H1 (cell line): Measurements from ENCODE around the gene CPT2. TPM values are rescaled to one million over a fixed set of nuclear protein-coding genes. Genes with fewer than 3 reads are reported as not detected.

Experiments
- CTCF ChIA-PET: fragments of 300-600 bp; sonication (Branson Sonifier 250); formaldehyde crosslinking; loops from one replicate; lab custom pipeline; 2021; ENCODE audit not compliant: partially characterized antibody; lab: Charles Lee
- POLR2A ChIA-PET: fragments of 300-600 bp; sonication (Branson Sonifier 250); formaldehyde crosslinking; loops from one replicate; lab custom pipeline; 2021; ENCODE audit warnings: inconsistent platforms; ENCODE audit not compliant: partially characterized antibody; lab: Charles Lee
- DNase-seq, 2 experiments: peaks; one replicate each; pipeline versions ENCODE4 v3.0.0 to v3.0.0-alpha.2; 2010 to 2022; ENCODE audit warnings: low spot score in 2 of 2, low read depth in 1 of 2, mixed read lengths in 1 of 2
- FAIRE-seq: peaks from 2 replicates; lab custom pipeline; 2011; peaks lifted over from hg19 to GRCh38; lab: Jason Lieb, UNC
- H2AFZ ChIP-seq: 2 replicates; pipeline ENCODE4 v1.8.1; 2012; ENCODE audit warnings: low read length, inconsistent platforms
- H2AK5ac ChIP-seq: 2 replicates; pipeline ENCODE4 v1.6.1; 2013; ENCODE audit warnings: low read depth, low read length
- H2BK120ac ChIP-seq: replicated peaks from 2 replicates; pipeline ENCODE3; 2013; ENCODE audit warnings: low read depth, low read length, inconsistent platforms
- H2BK12ac ChIP-seq: 2 replicates; pipeline ENCODE4 v1.6.1; 2013; ENCODE audit warnings: low read depth, low read length
- H2BK15ac ChIP-seq: 2 replicates; pipeline ENCODE4 v1.6.1; 2013; ENCODE audit warnings: low read length
- H2BK20ac ChIP-seq: 2 replicates; pipeline ENCODE4 v1.6.1; 2013; ENCODE audit warnings: low read length
- H2BK5ac ChIP-seq: 2 replicates; pipeline ENCODE4 v1.6.1; 2013; ENCODE audit warnings: low read depth, low read length
- H3K14ac ChIP-seq: 2 replicates; pipeline ENCODE4 v1.6.1; 2013; ENCODE audit warnings: inconsistent platforms; ENCODE audit not compliant: insufficient read length
- H3K18ac ChIP-seq: 2 replicates; pipeline ENCODE4 v1.6.1; 2013; ENCODE audit warnings: low read length; ENCODE audit errors: extremely low read depth
- H3K23ac ChIP-seq: 2 replicates; pipeline ENCODE4 v1.6.1; 2013; ENCODE audit warnings: inconsistent platforms; ENCODE audit not compliant: insufficient read length
- H3K23me2 ChIP-seq: 2 replicates; pipeline ENCODE4 v1.6.1; 2013; ENCODE audit warnings: low read depth, low read length
- H3K27ac ChIP-seq: 2 replicates; pipeline ENCODE4 v1.6.1; 2011; ENCODE audit warnings: low read depth, low read length, inconsistent platforms
- H3K27me3 ChIP-seq, 4 experiments: replicated peaks in 1 of 4; 1 replicate in 1 of 4; 2 replicates in 3 of 4; pipeline versions ENCODE4 v1.6.1 to v1.8.1; 2011 to 2013; ENCODE audit warnings: low read length in 3 of 4, mild to moderate bottlenecking in 3 of 4, inconsistent platforms in 2 of 4, mixed read lengths in 2 of 4, moderate library complexity in 1 of 4; ENCODE audit not compliant: control insufficient read depth in 3 of 4, insufficient read depth in 3 of 4; ENCODE audit errors: extremely low read depth in 1 of 4
- H3K36me3 ChIP-seq, 4 experiments: 2 replicates each; pipeline versions ENCODE4 v1.6.1 to v1.8.1; 2011 to 2013; ENCODE audit warnings: mild to moderate bottlenecking in 4 of 4, low read length in 3 of 4, moderate library complexity in 2 of 4, control low read depth in 1 of 4, inconsistent platforms in 1 of 4; ENCODE audit not compliant: insufficient read depth in 4 of 4, control insufficient read depth in 2 of 4
- H3K4ac ChIP-seq: replicated peaks from 2 replicates; pipeline ENCODE3; 2013; ENCODE audit warnings: low read length, low read depth, mixed read lengths, inconsistent platforms; ENCODE audit not compliant: insufficient read length
- H3K4me1 ChIP-seq, 4 experiments: replicated peaks in 1 of 4; 1 replicate in 1 of 4; 2 replicates in 3 of 4; pipeline versions ENCODE4 v1.6.1 to v1.8.1; 2011 to 2013; ENCODE audit warnings: low read length in 3 of 4, inconsistent platforms in 2 of 4, mixed read lengths in 1 of 4; ENCODE audit not compliant: insufficient read depth in 4 of 4, control insufficient read depth in 3 of 4
- H3K4me2 ChIP-seq, 2 experiments: 2 replicates each; pipeline versions ENCODE4 v1.6.1 to v1.8.1; 2011 to 2013; ENCODE audit warnings: low read depth in 2 of 2, low read length in 2 of 2, control low read depth in 1 of 2, inconsistent platforms in 1 of 2, mild to moderate bottlenecking in 1 of 2; ENCODE audit not compliant: insufficient read depth in 1 of 2
- H3K4me3 ChIP-seq, 4 experiments: fragments of 200-600, 300-600 bp in 1 of 4; sonication (generic), shearing (Covaris generic), sonication (Bioruptor Twin) in 1 of 4; 2 replicates each; pipeline versions ENCODE4 v1.5.1 to v1.8.1; 2011 to 2016; ENCODE audit warnings: low read length in 4 of 4, low read depth in 3 of 4, control low read depth in 2 of 4, inconsistent platforms in 2 of 4, mild to moderate bottlenecking in 2 of 4, mixed read lengths in 1 of 4, moderate library complexity in 1 of 4; ENCODE audit not compliant: insufficient read depth in 2 of 4; ENCODE audit errors: extremely low read depth in 1 of 4
- H3K56ac ChIP-seq: replicated peaks from 2 replicates; pipeline ENCODE3; 2013; ENCODE audit warnings: low read depth, mild to moderate bottlenecking, mixed read lengths, low read length, inconsistent platforms; ENCODE audit not compliant: insufficient read length
- H3K79me1 ChIP-seq: 2 replicates; pipeline ENCODE4 v1.6.1; 2013; ENCODE audit warnings: low read depth, low read length, control low read depth
- H3K79me2 ChIP-seq, 2 experiments: 2 replicates each; pipeline versions ENCODE4 v1.6.1 to v1.8.1; 2012 to 2013; ENCODE audit warnings: low read length in 2 of 2, mild to moderate bottlenecking in 2 of 2, inconsistent platforms in 1 of 2; ENCODE audit not compliant: insufficient read depth in 2 of 2, control insufficient read depth in 1 of 2
- H3K9ac ChIP-seq, 4 experiments: replicated peaks in 1 of 4; 1 replicate in 1 of 4; 2 replicates in 3 of 4; pipeline versions ENCODE4 v1.6.1 to v1.8.1; 2011 to 2013; ENCODE audit warnings: low read depth in 3 of 4, low read length in 3 of 4, control low read depth in 2 of 4, mild to moderate bottlenecking in 2 of 4, moderate library complexity in 2 of 4, inconsistent platforms in 1 of 4; ENCODE audit errors: extremely low read depth in 1 of 4
- H3K9me3 ChIP-seq, 2 experiments: 2 replicates each; pipeline versions ENCODE4 v1.6.1 to v1.8.1; 2012 to 2013; ENCODE audit warnings: mild to moderate bottlenecking in 2 of 2, moderate library complexity in 2 of 2, control low read depth in 1 of 2, inconsistent platforms in 1 of 2, low read depth in 1 of 2, low read length in 1 of 2, mixed read lengths in 1 of 2; ENCODE audit not compliant: insufficient read depth in 2 of 2
- H4K20me1 ChIP-seq, 2 experiments: replicated peaks in 1 of 2; 2 replicates each; pipeline versions ENCODE3 to v1.8.1; 2011 to 2013; ENCODE audit warnings: inconsistent platforms in 2 of 2, low read length in 2 of 2, mild to moderate bottlenecking in 1 of 2; ENCODE audit not compliant: insufficient read depth in 2 of 2, control insufficient read depth in 1 of 2
- H4K5ac ChIP-seq: 2 replicates; pipeline ENCODE4 v1.6.1; 2013; ENCODE audit warnings: low read length, low read depth, mixed read lengths, inconsistent platforms; ENCODE audit not compliant: insufficient read length
- H4K8ac ChIP-seq: 2 replicates; pipeline ENCODE4 v1.8.0; 2013; ENCODE audit warnings: mild to moderate bottlenecking, moderate library complexity, low read length, inconsistent platforms; ENCODE audit not compliant: insufficient read depth; ENCODE audit errors: extremely low read depth
- H4K91ac ChIP-seq: replicated peaks from 2 replicates; pipeline ENCODE3; 2013; ENCODE audit warnings: low read length, mixed read lengths, inconsistent platforms; ENCODE audit not compliant: insufficient read length
- CTBP2 ChIP-seq: IDR thresholded peaks from 2 replicates; pipeline ENCODE4 v1.7.0; 2011; ENCODE audit warnings: borderline replicate concordance, mild to moderate bottlenecking, moderate library complexity, mixed read lengths, low read length; ENCODE audit not compliant: insufficient read depth, insufficient read length
- E2F6 ChIP-seq: IDR thresholded peaks from 2 replicates; pipeline ENCODE4 v1.6.1; 2012; ENCODE audit warnings: inconsistent platforms
- EP300 ChIP-seq, 2 experiments: IDR thresholded peaks; 1 replicate in 1 of 2; 2 replicates in 1 of 2; pipeline ENCODE4 v1.6.1; 2011 to 2012; ENCODE audit warnings: low read depth in 2 of 2, low read length in 2 of 2, mild to moderate bottlenecking in 2 of 2, borderline replicate concordance in 1 of 2, inconsistent platforms in 1 of 2, moderate library complexity in 1 of 2
- GABPA ChIP-seq: IDR thresholded peaks from 2 replicates; pipeline ENCODE4 v1.6.1; 2011; ENCODE audit warnings: mild to moderate bottlenecking, low read length, moderate library complexity, borderline replicate concordance; ENCODE audit not compliant: insufficient read depth
- KDM5A ChIP-seq: fragments of 200-600 bp; IDR thresholded peaks from 2 replicates; pipeline ENCODE4 v1.7.1; 2012; ENCODE audit warnings: mild to moderate bottlenecking, low read length, inconsistent platforms, mixed read lengths
- SRF ChIP-seq: IDR thresholded peaks from 2 replicates; pipeline ENCODE4 v1.6.1; 2011; ENCODE audit warnings: mild to moderate bottlenecking, low read depth, low read length, moderate library complexity
- YY1 ChIP-seq: IDR thresholded peaks from 2 replicates; pipeline ENCODE4 v1.6.1; 2011; ENCODE audit warnings: low read depth, mild to moderate bottlenecking, low read length
- ZNF274 ChIP-seq: IDR thresholded peaks from 2 replicates; pipeline ENCODE4 v1.7.0; 2012; ENCODE audit warnings: low read length, borderline replicate concordance; ENCODE audit errors: extremely low read depth
- WGBS, 2 experiments: shearing (Covaris generic) in 1 of 2; methylation state at CpG; one replicate each; pipeline versions ENCODE4 v1.1.6 to v1.1.7; 2013 to 2015; ENCODE audit warnings: low lambda C conversion rate in 2 of 2, mixed read lengths in 2 of 2, inconsistent platforms in 1 of 2, low coverage in 1 of 2, missing lambda C conversion rate in 1 of 2; ENCODE audit not compliant: insufficient replicate concordance in 2 of 2, insufficient coverage in 1 of 2, insufficient read length in 1 of 2; ENCODE audit errors: extremely low coverage in 1 of 2, missing lambda C conversion rate in 1 of 2; 5-methylcytosine and 5-hydroxymethylcytosine counted together
- polyA plus RNA-seq, 7 experiments: library from polyadenylated mRNA; depleted of rRNA in 3 of 7; stranded (reverse) in 5 of 7; unstranded in 2 of 7; fragments of >200 nt in 5 of 7; fragments of 200-250 nt in 2 of 7; gene quantifications; 1 replicate in 5 of 7; 2 replicates in 1 of 7; 4 replicates in 1 of 7; pipeline versions ENCODE4 v1.2.1 to v1.2.3, GENCODE V29; 2011 to 2013; ENCODE audit warnings: missing spikeins in 2 of 7, mixed read lengths in 2 of 7
- total RNA-seq: library from RNA; stranded (reverse); fragmentation: NEBNext Ultra II Directional; extraction: Animal tissue kit (Norgen Biotek cat#: 25700); gene quantifications from 2 replicates; pipeline ENCODE4 v1.2.1, GENCODE V29; 2021

CPT2 gene
- total and polyA plus RNA-seq, 2 of the 8 experiments (the other 6 are each of a cell fraction or from before 2014, with no cell fraction given): 23.9 to 25.5 TPM

DNA sequence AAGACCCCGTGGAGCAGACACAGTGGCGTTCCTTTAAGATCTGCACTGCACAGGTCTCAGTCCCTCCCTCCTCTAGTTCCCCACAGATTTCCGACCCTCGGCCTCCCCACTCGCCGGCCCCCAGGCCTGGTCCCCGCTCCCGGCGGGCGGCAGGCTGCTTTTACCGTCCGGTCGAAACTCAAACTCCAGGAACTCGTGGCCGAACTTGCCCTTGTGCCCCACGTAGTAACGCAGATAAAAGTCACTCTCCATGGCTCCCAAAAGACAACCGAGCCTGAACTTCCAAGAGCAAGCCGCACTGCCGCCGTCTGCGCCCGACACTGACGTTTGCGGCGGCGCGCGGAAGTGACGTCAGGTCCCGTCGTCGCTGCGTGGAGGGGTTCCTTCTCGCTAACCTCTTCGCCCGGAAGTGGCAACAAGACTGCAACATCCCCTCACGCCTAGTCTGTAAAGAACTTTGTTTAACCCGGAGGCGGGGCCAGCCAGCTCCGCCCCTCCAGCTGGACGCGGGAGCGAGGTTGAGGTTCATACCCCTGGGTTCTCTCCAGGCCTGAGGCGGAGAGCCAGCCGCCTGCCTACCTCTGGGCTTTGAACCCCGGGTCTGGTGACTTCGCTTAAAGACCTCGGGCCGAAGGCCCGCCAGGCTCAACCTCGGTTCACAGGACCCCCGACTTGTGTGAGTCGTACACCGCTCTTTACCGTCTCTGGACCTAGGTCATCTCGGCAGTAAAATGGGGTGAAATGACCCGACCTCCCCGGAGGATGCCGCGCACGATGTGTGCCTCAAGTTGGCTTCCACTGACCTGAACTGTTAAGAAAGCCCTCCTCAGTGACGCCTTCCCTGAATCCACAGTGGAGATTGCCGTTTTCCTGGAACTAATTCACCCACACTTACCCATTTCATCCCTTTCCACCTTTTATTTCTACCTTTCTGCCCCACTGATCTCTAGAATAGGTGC, 41.9 kb downstream of the CPT2 start, which contains the start of gene MAGOH:
Gene MAGOH, minus strand, starts transcription at position 322 of the 959 bp plus-strand sequence. Its CDS starts 70 bp downstream, at position 252.
- peak within 1 kb of the TSS; percentile 29 for H3K4ac ChIP-seq
- FAIRE-seq: peak; percentile 66
- peak within 1 kb of the TSS; percentile 64 for H4K5ac ChIP-seq
- H3K23me2 ChIP-seq: peaks cover 8% of the 10 kb centered on the region
- H3K23ac ChIP-seq: no peak within 1 kb of the TSS
- ChIA-PET CTCF (interaction anchor here (0.6 kb wide), 1 partner anchor 586 kb away, joined by 3 read pairs; no protein-coding TSS in a partner anchor), POLR2A (interaction anchor here (0.6 to 10.8 kb wide), 9 partner anchors 10 to 658 kb away, joined by 3 to 62 read pairs (median 3); partner anchors contain the start of gene CZIB)
- no peak within 1 kb of the TSS for H4K91ac ChIP-seq
- no peaks in the 10 kb centered on the region; a peak in 1 of 7 replicates for H3K27me3 ChIP-seq
- H3K4me1 ChIP-seq: no peaks in the 10 kb centered on the region; a peak in 1 of 7 replicates
- peak within 1 kb of the TSS; percentile 82 to 99 for H3K4me2 ChIP-seq
- no peak within 1 kb of the TSS for H3K56ac ChIP-seq
- no peak within 1 kb of the TSS for H2BK20ac ChIP-seq
- peaks cover 7% of the 10 kb centered on the region; the same call in 1 of the 2 replicates for H3K79me1 ChIP-seq
- peak within 1 kb of the TSS; percentile 52; the same call in 1 of the 2 replicates for H2BK12ac ChIP-seq
- H3K79me2 ChIP-seq: peaks cover 10 to 24% of the 10 kb centered on the region in 2 experiments
- H2BK5ac ChIP-seq: peak within 1 kb of the TSS; percentile 60; the same call in 1 of the 2 replicates
- peak within 1 kb of the TSS; percentile 83 to 99 (median 90) for H3K4me3 ChIP-seq
- H4K8ac ChIP-seq: peak within 1 kb of the TSS; percentile 98
- peak within 1 kb of the TSS; percentile 39; the same call in 1 of the 2 replicates for H3K27ac ChIP-seq
- no peaks in the 10 kb centered on the region for H3K9me3 ChIP-seq
- 0 out of 2 replicates have a peak within 1 kb of the TSS, but pooled peaks have one; percentile 18 for H2AK5ac ChIP-seq
- H3K36me3 ChIP-seq: peaks cover 12 to 28% (median 20%) of the 10 kb centered on the region in 4 experiments; a peak in 7 of 8 replicates
- H2AFZ ChIP-seq: peak within 1 kb of the TSS; percentile 59
- H3K9ac ChIP-seq: peak within 1 kb of the TSS; percentile 76 to 89 (median 84)
- peak; percentile 89 to 99 for DNase-seq
- H2BK15ac ChIP-seq: no peak within 1 kb of the TSS
- no peak within 1 kb of the TSS for H2BK120ac ChIP-seq
- H4K20me1 ChIP-seq: peaks cover 0 to 6% of the 10 kb centered on the region in 2 experiments
- 9% methylated on average over 54 of the region's 64 CpGs; no CpG with 5 or more reads in 1 of the 2 experiments for WGBS, 2 experiments
- peak within 1 kb of the TSS; percentile 56; the same call in 1 of the 2 replicates for H3K18ac ChIP-seq
- H3K14ac ChIP-seq: no peak within 1 kb of the TSS
- peak; percentile 59; the same call in 1 of the 2 replicates for TF ChIP-seq YY1
- no peak for TF ChIP-seq ZNF274
- peak; percentile 19; the same call in 1 of the 2 replicates for TF ChIP-seq E2F6
- peak in 1 of 2 experiments; percentile 82; a peak in 1 of 3 replicates for TF ChIP-seq EP300 (IDR thresholded peaks at IDR 0.05; ENCODE audit: borderline replicate concordance in 1 of 2, low read depth in 2 of 2, low read length in 2 of 2)
- peak; percentile 97 for TF ChIP-seq KDM5A
- no peak for TF ChIP-seq CTBP2
- peak; percentile 90 for TF ChIP-seq GABPA
- TF ChIP-seq SRF: peak; percentile 89
